Measurements from ENCODE around the gene NADSYN1.

GRCh38 chr11:71423181-71423790 is 29.7 kb upstream of the NADSYN1 start:
- TF ChIP-seq CTCF (IDR thresholded peaks at IDR 0.05; ENCODE audit: poor library complexity, severe bottlenecking) (no peak), POLR2AphosphoS5 (IDR thresholded peaks at IDR 0.05) (no peak), SMC3 (conservative IDR thresholded peaks at IDR 0.05; ENCODE audit: poor library complexity) (no peak), EZH2 (IDR thresholded peaks at IDR 0.05; ENCODE audit: borderline replicate concordance, insufficient read depth, low read length, poor library complexity, severe bottlenecking) (no peak), MXI1 (conservative IDR thresholded peaks at IDR 0.05; ENCODE audit: poor library complexity, severe bottlenecking) (no peak), RAD21 (conservative IDR thresholded peaks at IDR 0.05) (no peak), EP300 (conservative IDR thresholded peaks at IDR 0.05; ENCODE audit: poor library complexity, severe bottlenecking) (no peak), TAF1 (IDR thresholded peaks at IDR 0.05; ENCODE audit: low read depth) (no peak)
